Measurements from ENCODE around the gene KMT2A. TPM values are rescaled to one million over a fixed set of nuclear protein-coding genes. Genes with fewer than 3 reads are reported as not detected.
A peak's percentile ranks its signal among the peaks of the same experiment; 100 is the strongest.

The KMT2A gene
- total and polyA plus RNA-seq, 10 of the 15 experiments (the other 5 are each of a cell fraction or from before 2014, with no cell fraction given), result 6.1 to 56.9 (median 25.4) TPM

- TF ChIP-seq MXI1 (IDR thresholded peaks at IDR 0.05; ENCODE audit: low read depth, low read length) (no peak), ZNF207 (IDR thresholded peaks at IDR 0.05; ENCODE audit: borderline replicate concordance) (no peak), SRF (IDR thresholded peaks at IDR 0.05; ENCODE audit: low read depth in 2 of 2, low read length in 2 of 2) (no peak), HDAC2 (IDR thresholded peaks at IDR 0.05) (no peak)
These were observed 92.2 kb downstream of the KMT2A start (continued) for GRCh38 chr11:118528511-118528910.

- no peak overlapping the region for H3K27ac ChIP-seq (ENCODE audit: control insufficient read depth, insufficient read depth)
- SMC1A ChIA-PET (ENCODE audit: uncharacterized antibody, unreplicated experiment), result no interaction called here
- RAD21 ChIA-PET (ENCODE audit: unreplicated experiment), result interaction anchor here (1.2 kb wide), 1 partner anchor 40 kb away, joined by 4 read pairs; no protein-coding TSS in a partner anchor
These were observed 93.4 kb downstream of the KMT2A start for GRCh38 chr11:118529584-118530175.

More at GRCh38 chr11:118529584-118530175, 93.4 kb downstream of the KMT2A start:
- FAIRE-seq (no peak), ATAC-seq (no peak), DNase-seq (ENCODE audit: low read depth, low spot score) (no peak)
- BruUV-seq (replicated peaks), result no TSS peak
- 82% methylated on average over 5 of the region's 5 CpGs for WGBS (ENCODE audit: insufficient coverage, insufficient replicate concordance, low lambda C conversion rate, missing lambda C conversion rate)
- Histone ChIP-seq H3K4me2 (ENCODE audit: control insufficient read depth, insufficient read depth) (peak overlapping the region; percentile 95), H3K36me3 (ENCODE audit: control insufficient read depth in 2 of 2, insufficient read depth in 2 of 2, low read length in 1 of 2) (peaks cover 2 to 9% of the 10 kb centered on the region in 2 experiments), H3K9me3 (replicated peaks; ENCODE audit: control insufficient read depth, insufficient read depth, low read length) (no peaks in the 10 kb centered on the region), H3K27me3 (replicated peaks in 1 of 2; ENCODE audit: control insufficient read depth in 2 of 2, insufficient read depth in 2 of 2, low read length in 1 of 2) (no peaks in the 10 kb centered on the region), H3K9ac (ENCODE audit: control insufficient read depth, insufficient read depth, low read length) (no peak overlapping the region), H3K4me1 (ENCODE audit: control insufficient read depth, insufficient read depth, low read length) (0 out of 2 replicates have a peak, but pooled peaks cover 3% of the 10 kb centered on the region), H4K20me1 (ENCODE audit: control insufficient read depth, insufficient read depth) (no peaks in the 10 kb centered on the region; the same call in 1 of the 2 replicates), H3K4me3 (peak overlapping the region; percentile 86; the same call in 1 of the 2 replicates), H2AFZ (ENCODE audit: control insufficient read depth, low read depth, low read length) (no peak overlapping the region), H3K79me2 (ENCODE audit: control insufficient read depth, insufficient read depth, low read length) (no peaks in the 10 kb centered on the region)
- intact Hi-C loops (cut with micrococcal nuclease; ENCODE audit: unreplicated experiment), result loop anchor here (5.0 kb wide), 1 partner anchor 38 kb away; the partner anchor contains the start of gene IFT46
- no peak for TF ChIP-seq ZNF217 (IDR thresholded peaks at IDR 0.05)
- TF ChIP-seq BACH1 (IDR thresholded peaks at IDR 0.05; ENCODE audit: borderline replicate concordance), result no peak
- no peak for TF ChIP-seq E2F4 (IDR thresholded peaks at IDR 0.05; ENCODE audit: low read depth, low read length)
- TF ChIP-seq ZNF274 (IDR thresholded peaks at IDR 0.05; ENCODE audit: insufficient read depth, insufficient read length), result no peak
- no peak for TF ChIP-seq BMI1 (IDR thresholded peaks at IDR 0.05; ENCODE audit: borderline replicate concordance)
- TF ChIP-seq EGR1 (IDR thresholded peaks at IDR 0.05; ENCODE audit: borderline replicate concordance in 1 of 2, low read depth in 2 of 2, low read length in 2 of 2), result no peak
- in situ Hi-C loops (cut with MboI), result no loop called here
- ChIA-PET POLR2A (interaction anchor here (0.7 kb wide), 1 partner anchor 15 kb away, joined by 3 read pairs; no protein-coding TSS in a partner anchor), CTCF (interaction anchor here (1.6 kb wide), 1 partner anchor 86 kb away, joined by 4 read pairs; no protein-coding TSS in a partner anchor)
